DOHH2 (cell line): ENCODE measurements around the gene PIK3R2.

Source experiments
- CTCF ChIP-seq: fragments of 200-600 bp; sonication (generic); IDR thresholded peaks from one replicate; pipeline ENCODE4 v1.5.1; 2014; ENCODE audit warnings: antibody characterized with exemption, mild to moderate bottlenecking, low read depth, low read length; ENCODE audit not compliant: poor library complexity, severe bottlenecking
- EZH2phosphoT487 ChIP-seq: fragments of 200-600 bp; sonication (generic); IDR thresholded peaks from 2 replicates; pipeline ENCODE4 v1.6.1; 2017; ENCODE audit warnings: borderline replicate concordance, mild to moderate bottlenecking, antibody characterized with exemption, low read length, moderate library complexity, mixed read lengths

- TF ChIP-seq CTCF (peak; percentile 87), EZH2phosphoT487 (no peak)
Observed at GRCh38 chr19:18167975-18168645, 15.1 kb downstream of the PIK3R2 start.
